HepG2 (cell line): ENCODE data around the gene TLDC2. TPM values are rescaled to one million over a fixed set of nuclear protein-coding genes. Genes with fewer than 3 reads are reported as not detected.
A peak's percentile ranks its signal among the peaks of the same experiment; 100 is the strongest.

ENCODE experiments used
- ADNP ChIP-seq: sonication (generic); formaldehyde crosslinking; IDR thresholded peaks from 2 replicates; pipeline ENCODE4 v1.4.0; 2020; ENCODE audit warnings: missing genetic modification reagents
- ARID2 ChIP-seq: sonication (generic); formaldehyde crosslinking; IDR thresholded peaks from 2 replicates; pipeline ENCODE4 v1.8.1; 2022; ENCODE audit warnings: mild to moderate bottlenecking, missing genetic modification reagents, borderline replicate concordance
- DMAP1 ChIP-seq: IDR thresholded peaks from 2 replicates; pipeline ENCODE4 v1.6.1; 2016
- FOSL2 ChIP-seq: sonication (generic); formaldehyde crosslinking; IDR thresholded peaks from 2 replicates; pipeline ENCODE4 v1.4.0; 2020; ENCODE audit warnings: missing genetic modification reagents
- FOXO4 ChIP-seq: sonication (generic); formaldehyde crosslinking; conservative IDR thresholded peaks from 2 replicates; pipeline ENCODE4 v1.8.1; 2023; ENCODE audit warnings: missing genetic modification reagents
- HNF4A ChIP-seq: sonication (generic); formaldehyde crosslinking; IDR thresholded peaks from 2 replicates; pipeline ENCODE4 v1.4.0; 2020; ENCODE audit warnings: missing genetic modification reagents
- JUN ChIP-seq: sonication (generic); formaldehyde crosslinking; IDR thresholded peaks from 2 replicates; pipeline ENCODE4 v1.4.0; 2020; ENCODE audit warnings: mild to moderate bottlenecking, missing genetic modification reagents
- NR2F6 ChIP-seq, 2 experiments: IDR thresholded peaks; 2 replicates each; pipeline ENCODE4 v1.6.1; 2016; ENCODE audit warnings: antibody characterized with exemption in 1 of 2, mild to moderate bottlenecking in 1 of 2
- PRDM15 ChIP-seq: sonication (generic); formaldehyde crosslinking; IDR thresholded peaks from 2 replicates; pipeline ENCODE4 v1.4.0; 2020; ENCODE audit warnings: missing genetic modification reagents
- RBAK ChIP-seq: sonication (generic); formaldehyde crosslinking; IDR thresholded peaks from 2 replicates; pipeline ENCODE4 v1.5.1; 2020; ENCODE audit warnings: mild to moderate bottlenecking, missing genetic modification reagents
- ZMYM3 ChIP-seq: sonication (generic); formaldehyde crosslinking; IDR thresholded peaks from 2 replicates; pipeline ENCODE4 v1.5.1; 2020; ENCODE audit warnings: mild to moderate bottlenecking, missing genetic modification reagents
- ZNF230 ChIP-seq: sonication (generic); formaldehyde crosslinking; IDR thresholded peaks from 2 replicates; pipeline ENCODE4 v1.4.0; 2020; ENCODE audit warnings: mild to moderate bottlenecking, missing genetic modification reagents
- polyA plus RNA-seq, 8 experiments: library from polyadenylated mRNA; depleted of rRNA in 3 of 8; stranded (reverse) in 7 of 8; unstranded in 1 of 8; fragments of >200 nt; fragmentation: Illumina TruSeq in 4 of 8; extraction: Trizol in 4 of 8; gene quantifications; 2 replicates each; pipeline versions ENCODE4 v1.2.1 to v1.2.3, GENCODE V29; 2011 to 2016; ENCODE audit warnings: low read depth in 4 of 8, missing spikeins in 1 of 8, mixed read lengths in 1 of 8; ENCODE audit not compliant: insufficient read depth in 1 of 8
- total RNA-seq, 5 experiments: library from RNA; depleted of rRNA; stranded (reverse); fragments of >200 nt; fragmentation: Illumina TruSeq; extraction: Trizol; gene quantifications; 2 replicates each; pipeline ENCODE4 v1.2.3, GENCODE V29; 2016; ENCODE audit warnings: low read depth in 1 of 5
- TF ChIP-seq, protein P1 (sequence below): conservative IDR thresholded peaks from 2 replicates; pipeline ENCODE4 v1.6.1; 2018; ENCODE audit warnings: missing genetic modification reagents
- TF ChIP-seq, protein P2 (sequence below): sonication (generic); formaldehyde crosslinking; IDR thresholded peaks from 2 replicates; pipeline ENCODE4 v1.8.1; 2023; ENCODE audit warnings: mild to moderate bottlenecking, inconsistent platforms, moderate library complexity, missing genetic modification reagents, borderline replicate concordance

Gene TLDC2
- total and polyA plus RNA-seq, 2 of the 13 experiments (the other 11 are each of a cell fraction or from before 2014, with no cell fraction given), result 1.5 to 1.6 TPM

- TF ChIP-seq FOSL2 (CRISPR knock-in tag) (0 out of 2 replicates have a peak, but pooled peaks have one; percentile 20), PRDM15 (CRISPR knock-in tag) (peak; percentile 52; the same call in 1 of the 2 replicates), RBAK (CRISPR knock-in tag) (no peak), ARID2 (CRISPR knock-in tag) (no peak), FOXO4 (CRISPR knock-in tag) (0 out of 2 replicates have a peak, but pooled peaks have one; percentile 88), HNF4A (CRISPR knock-in tag) (peak; percentile 24; the same call in 1 of the 2 replicates), ZNF230 (CRISPR knock-in tag) (0 out of 2 replicates have a peak, but pooled peaks have one; percentile 16), JUN (0 out of 2 replicates have a peak, but pooled peaks have one; percentile 14), DMAP1 (CRISPR knock-in tag) (0 out of 2 replicates have a peak, but pooled peaks have one; percentile 34), ADNP (peak; percentile 78; the same call in 1 of the 2 replicates), ZMYM3 (CRISPR knock-in tag) (peak; percentile 59; the same call in 1 of the 2 replicates), NR2F6 (IDR thresholded peaks at IDR 0.05) (no peak; the same call in 1 of the 2 replicates), NR2F6 (CRISPR knock-in tag; IDR thresholded peaks at IDR 0.05) (0 out of 2 replicates have a peak, but pooled peaks have one; percentile 5)
- TF ChIP-seq, protein P1, sequence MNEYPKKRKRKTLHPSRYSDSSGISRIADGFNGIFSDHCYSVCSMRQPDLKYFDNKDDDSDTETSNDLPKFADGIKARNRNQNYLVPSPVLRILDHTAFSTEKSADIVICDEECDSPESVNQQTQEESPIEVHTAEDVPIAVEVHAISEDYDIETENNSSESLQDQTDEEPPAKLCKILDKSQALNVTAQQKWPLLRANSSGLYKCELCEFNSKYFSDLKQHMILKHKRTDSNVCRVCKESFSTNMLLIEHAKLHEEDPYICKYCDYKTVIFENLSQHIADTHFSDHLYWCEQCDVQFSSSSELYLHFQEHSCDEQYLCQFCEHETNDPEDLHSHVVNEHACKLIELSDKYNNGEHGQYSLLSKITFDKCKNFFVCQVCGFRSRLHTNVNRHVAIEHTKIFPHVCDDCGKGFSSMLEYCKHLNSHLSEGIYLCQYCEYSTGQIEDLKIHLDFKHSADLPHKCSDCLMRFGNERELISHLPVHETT (CRISPR knock-in tag), result 0 out of 2 replicates have a peak, but pooled peaks have one; percentile 34
- TF ChIP-seq, protein P2, sequence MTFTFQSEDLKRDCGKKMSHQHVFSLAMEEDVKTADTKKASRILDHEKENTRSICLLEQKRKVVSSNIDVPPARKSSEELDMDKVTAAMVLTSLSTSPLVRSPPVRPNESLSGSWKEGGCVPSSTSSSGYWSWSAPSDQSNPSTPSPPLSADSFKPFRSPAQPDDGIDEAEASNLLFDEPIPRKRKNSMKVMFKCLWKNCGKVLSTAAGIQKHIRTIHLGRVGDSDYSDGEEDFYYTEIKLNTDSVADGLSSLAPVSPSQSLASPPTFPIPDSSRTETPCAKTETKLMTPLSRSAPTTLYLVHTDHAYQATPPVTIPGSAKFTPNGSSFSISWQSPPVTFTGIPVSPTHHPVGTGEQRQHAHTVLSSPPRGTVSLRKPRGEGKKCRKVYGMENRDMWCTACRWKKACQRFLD (CRISPR knock-in tag), result peak; percentile 64; the same call in 1 of the 2 replicates
Observed at GRCh38 chr20:36873498-36874189, 2.3 kb upstream of the TLDC2 start (continued).
